WERI-Rb-1 (cell line): ENCODE results near the gene ANKRD66.

ENCODE experiments used
- DNase-seq: peaks from one replicate; pipeline ENCODE4 v3.0.0-alpha.2; 2020
- H3K27ac ChIP-seq: fragments of 250-450 bp; sonication (Bioruptor Pico); 2 replicates; pipeline ENCODE4 v1.5.1; 2020; ENCODE audit warnings: mild to moderate bottlenecking, moderate library complexity
- H3K27me3 ChIP-seq: fragments of 250-450 bp; sonication (Bioruptor Pico); 2 replicates; pipeline ENCODE4 v1.5.1; 2021; ENCODE audit warnings: mild to moderate bottlenecking, low read depth, moderate library complexity; ENCODE audit not compliant: insufficient read depth, severe bottlenecking
- H3K36me3 ChIP-seq: fragments of 250-450 bp; sonication (Bioruptor Pico); 2 replicates; pipeline ENCODE4 v1.5.1; 2020; ENCODE audit warnings: mild to moderate bottlenecking, moderate library complexity
- H3K4me3 ChIP-seq: 2 replicates; pipeline ENCODE4 v1.5.1; 2011; ENCODE audit warnings: low read depth, mild to moderate bottlenecking, control low read depth, low read length
- H3K9me3 ChIP-seq: fragments of 250-450 bp; sonication (Bioruptor Pico); 2 replicates; pipeline ENCODE4 v1.5.1; 2021; ENCODE audit warnings: mild to moderate bottlenecking, moderate library complexity; ENCODE audit not compliant: severe bottlenecking
- TF ChIP-seq, protein P1 (sequence below): IDR thresholded peaks from 2 replicates; pipeline ENCODE4 v1.5.1; 2011; ENCODE audit warnings: low read depth, mild to moderate bottlenecking, control low read depth, inconsistent platforms, low read length

ANKRD66 gene

DNA sequence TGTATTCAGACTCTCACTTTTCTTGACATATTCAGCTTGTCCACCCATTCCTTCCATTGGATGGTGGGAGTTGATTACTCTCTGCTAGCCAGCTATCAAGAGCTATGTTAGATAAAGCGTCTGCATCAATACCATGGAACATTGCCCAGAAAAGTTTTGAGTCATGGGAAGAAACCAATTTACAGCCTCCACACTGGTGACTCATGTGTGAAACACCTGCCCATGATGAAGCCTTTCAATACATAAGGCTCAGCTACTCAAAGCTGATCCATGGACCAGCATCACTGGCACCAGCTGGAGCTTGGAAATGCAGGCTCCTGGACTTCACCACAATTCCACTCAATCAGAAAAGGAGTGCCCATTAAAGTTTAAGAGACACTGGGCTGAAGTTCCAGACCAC lies 27.6 kb upstream of the ANKRD66 start:
- Histone ChIP-seq H3K9me3 (peaks cover 2% of the 10 kb centered on the region), H3K4me3 (no peak overlapping the region), H3K27me3 (no peaks in the 10 kb centered on the region), H3K27ac (no peak overlapping the region), H3K36me3 (no peaks in the 10 kb centered on the region)
- TF ChIP-seq, protein P1, sequence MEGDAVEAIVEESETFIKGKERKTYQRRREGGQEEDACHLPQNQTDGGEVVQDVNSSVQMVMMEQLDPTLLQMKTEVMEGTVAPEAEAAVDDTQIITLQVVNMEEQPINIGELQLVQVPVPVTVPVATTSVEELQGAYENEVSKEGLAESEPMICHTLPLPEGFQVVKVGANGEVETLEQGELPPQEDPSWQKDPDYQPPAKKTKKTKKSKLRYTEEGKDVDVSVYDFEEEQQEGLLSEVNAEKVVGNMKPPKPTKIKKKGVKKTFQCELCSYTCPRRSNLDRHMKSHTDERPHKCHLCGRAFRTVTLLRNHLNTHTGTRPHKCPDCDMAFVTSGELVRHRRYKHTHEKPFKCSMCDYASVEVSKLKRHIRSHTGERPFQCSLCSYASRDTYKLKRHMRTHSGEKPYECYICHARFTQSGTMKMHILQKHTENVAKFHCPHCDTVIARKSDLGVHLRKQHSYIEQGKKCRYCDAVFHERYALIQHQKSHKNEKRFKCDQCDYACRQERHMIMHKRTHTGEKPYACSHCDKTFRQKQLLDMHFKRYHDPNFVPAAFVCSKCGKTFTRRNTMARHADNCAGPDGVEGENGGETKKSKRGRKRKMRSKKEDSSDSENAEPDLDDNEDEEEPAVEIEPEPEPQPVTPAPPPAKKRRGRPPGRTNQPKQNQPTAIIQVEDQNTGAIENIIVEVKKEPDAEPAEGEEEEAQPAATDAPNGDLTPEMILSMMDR, result no peak
- DNase-seq, result no peak

DNA sequence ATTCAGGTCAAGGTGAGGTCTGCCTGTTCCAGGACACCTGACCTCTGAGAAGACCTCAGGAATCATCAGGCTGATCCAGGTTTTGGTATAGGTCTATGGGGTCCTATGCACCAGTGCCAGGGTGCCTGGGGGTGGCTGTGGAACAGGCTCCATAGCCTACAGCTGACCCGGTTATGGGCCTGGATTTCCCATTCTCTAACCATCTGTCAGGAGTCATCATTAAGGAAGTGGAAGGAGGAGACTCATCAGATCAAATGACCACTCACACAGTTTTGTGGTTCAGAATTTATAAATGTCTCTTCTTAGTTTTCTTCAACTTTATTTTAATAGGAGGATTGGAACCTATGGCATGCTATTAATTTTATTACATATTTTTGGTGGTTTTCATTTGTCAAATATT lies 26.3 kb upstream of the ANKRD66 start:
- H3K27ac ChIP-seq, result no peak overlapping the region

GRCh38 chr6:46729787-46730326 lies 16.9 kb upstream of the ANKRD66 start:
- H3K36me3 ChIP-seq, result no peaks in the 10 kb centered on the region
- no peak overlapping the region for H3K27ac ChIP-seq
- H3K9me3 ChIP-seq, result no peaks in the 10 kb centered on the region
- TF ChIP-seq, protein P1, result no peak
- H3K4me3 ChIP-seq, result no peak overlapping the region
- DNase-seq, result no peak
- H3K27me3 ChIP-seq, result no peaks in the 10 kb centered on the region

More for the DNA sequence above, 26.3 kb upstream of the ANKRD66 start:
- no peak for DNase-seq
- Histone ChIP-seq H3K27me3 (no peaks in the 10 kb centered on the region), H3K9me3 (peaks cover 2% of the 10 kb centered on the region), H3K36me3 (no peaks in the 10 kb centered on the region), H3K4me3 (no peak overlapping the region)
- TF ChIP-seq, protein P1, result no peak

DNA sequence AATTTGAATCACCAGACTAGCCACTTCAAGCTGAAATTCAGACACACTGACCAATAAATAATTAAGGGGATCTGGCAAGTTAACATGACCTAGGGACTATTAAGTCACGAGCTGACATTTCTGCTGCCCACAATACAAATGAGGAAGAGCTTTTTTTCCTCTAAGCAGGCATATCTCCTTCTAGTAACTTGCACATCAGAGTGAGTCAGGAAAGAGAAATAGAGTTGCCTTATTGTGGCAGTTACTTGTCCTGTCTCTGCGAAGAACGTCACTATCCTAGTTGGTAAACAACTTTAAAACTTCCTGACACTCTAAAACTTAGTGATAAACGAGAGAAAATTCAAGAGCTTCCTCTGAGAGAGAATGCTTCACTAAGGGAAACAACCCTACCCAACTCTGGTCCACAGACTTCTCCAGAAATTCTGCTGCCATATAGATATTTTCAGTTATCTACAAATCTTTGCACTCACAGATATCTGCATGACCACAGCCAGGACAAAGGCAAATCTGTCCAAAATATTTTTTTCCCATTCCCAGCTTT lies 15.7 kb upstream of the ANKRD66 start:
- Histone ChIP-seq H3K36me3 (no peaks in the 10 kb centered on the region), H3K9me3 (no peaks in the 10 kb centered on the region), H3K4me3 (no peak overlapping the region), H3K27ac (no peak overlapping the region), H3K27me3 (no peaks in the 10 kb centered on the region)
- TF ChIP-seq, protein P1, result no peak
- no peak for DNase-seq

GRCh38 chr6:46733341-46733801 lies 13.4 kb upstream of the ANKRD66 start:
- no peaks in the 10 kb centered on the region for H3K9me3 ChIP-seq
- H3K27ac ChIP-seq, result no peak overlapping the region
- H3K36me3 ChIP-seq, result no peaks in the 10 kb centered on the region
- H3K4me3 ChIP-seq, result no peak overlapping the region
- DNase-seq, result peak; percentile 76
- H3K27me3 ChIP-seq, result no peaks in the 10 kb centered on the region
- TF ChIP-seq, protein P1, result no peak
